ENCODE measurements around the gene ULK2. TPM values are rescaled to one million over a fixed set of nuclear protein-coding genes. Genes with fewer than 3 reads are reported as not detected.

The ULK2 gene
- total RNA-seq, 6 donors from 2014 or later, result 16.2 to 43.0 (median 26.2) TPM

DNA sequence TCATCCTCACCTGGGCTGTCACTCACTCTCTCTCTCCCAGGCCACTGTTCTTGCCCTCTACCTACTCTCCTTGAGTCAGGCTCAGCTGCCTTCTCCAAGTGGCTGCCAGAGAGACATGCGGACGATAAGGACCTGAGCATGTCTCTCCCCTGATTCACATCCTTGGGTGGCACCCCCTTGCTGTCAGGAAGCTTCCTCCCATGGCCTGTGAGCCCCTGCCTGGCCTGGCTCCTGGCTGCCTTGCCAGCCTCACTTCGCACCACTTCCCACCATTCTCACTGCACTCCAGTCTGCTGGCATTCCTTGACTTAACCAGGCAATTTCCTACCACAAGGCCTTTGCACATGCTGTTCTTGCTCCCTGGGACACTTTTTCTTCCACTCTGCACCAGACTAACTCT, 116.9 kb downstream of the ULK2 start:
- Histone ChIP-seq H3K36me3 (no peaks in the 10 kb centered on the region), H3K4me1 (peaks cover 0 to 28% (median 15%) of the 10 kb centered on the region in 4 donors), H3K27me3 (no peaks in the 10 kb centered on the region), H3K4me3 (no peak overlapping the region), H3K9me3 (no peaks in the 10 kb centered on the region), H3K27ac (peak overlapping the region in 1 of 4 donors; percentile 24)
- ATAC-seq (ENCODE audit: low FRiP score in 2 of 2) (no peak), DNase-seq (no peak)
- TF ChIP-seq POLR2A (IDR thresholded peaks at IDR 0.05) (no peak), EP300 (IDR thresholded peaks at IDR 0.05) (no peak), POLR2AphosphoS5 (IDR thresholded peaks at IDR 0.05) (no peak)
- TF ChIP-seq, protein P1, sequence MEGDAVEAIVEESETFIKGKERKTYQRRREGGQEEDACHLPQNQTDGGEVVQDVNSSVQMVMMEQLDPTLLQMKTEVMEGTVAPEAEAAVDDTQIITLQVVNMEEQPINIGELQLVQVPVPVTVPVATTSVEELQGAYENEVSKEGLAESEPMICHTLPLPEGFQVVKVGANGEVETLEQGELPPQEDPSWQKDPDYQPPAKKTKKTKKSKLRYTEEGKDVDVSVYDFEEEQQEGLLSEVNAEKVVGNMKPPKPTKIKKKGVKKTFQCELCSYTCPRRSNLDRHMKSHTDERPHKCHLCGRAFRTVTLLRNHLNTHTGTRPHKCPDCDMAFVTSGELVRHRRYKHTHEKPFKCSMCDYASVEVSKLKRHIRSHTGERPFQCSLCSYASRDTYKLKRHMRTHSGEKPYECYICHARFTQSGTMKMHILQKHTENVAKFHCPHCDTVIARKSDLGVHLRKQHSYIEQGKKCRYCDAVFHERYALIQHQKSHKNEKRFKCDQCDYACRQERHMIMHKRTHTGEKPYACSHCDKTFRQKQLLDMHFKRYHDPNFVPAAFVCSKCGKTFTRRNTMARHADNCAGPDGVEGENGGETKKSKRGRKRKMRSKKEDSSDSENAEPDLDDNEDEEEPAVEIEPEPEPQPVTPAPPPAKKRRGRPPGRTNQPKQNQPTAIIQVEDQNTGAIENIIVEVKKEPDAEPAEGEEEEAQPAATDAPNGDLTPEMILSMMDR (IDR thresholded peaks at IDR 0.05), result no peak
- WGBS, 2 donors, result 79 to 88% methylated on average over 2 to 3 of the region's 3 CpGs

DNA sequence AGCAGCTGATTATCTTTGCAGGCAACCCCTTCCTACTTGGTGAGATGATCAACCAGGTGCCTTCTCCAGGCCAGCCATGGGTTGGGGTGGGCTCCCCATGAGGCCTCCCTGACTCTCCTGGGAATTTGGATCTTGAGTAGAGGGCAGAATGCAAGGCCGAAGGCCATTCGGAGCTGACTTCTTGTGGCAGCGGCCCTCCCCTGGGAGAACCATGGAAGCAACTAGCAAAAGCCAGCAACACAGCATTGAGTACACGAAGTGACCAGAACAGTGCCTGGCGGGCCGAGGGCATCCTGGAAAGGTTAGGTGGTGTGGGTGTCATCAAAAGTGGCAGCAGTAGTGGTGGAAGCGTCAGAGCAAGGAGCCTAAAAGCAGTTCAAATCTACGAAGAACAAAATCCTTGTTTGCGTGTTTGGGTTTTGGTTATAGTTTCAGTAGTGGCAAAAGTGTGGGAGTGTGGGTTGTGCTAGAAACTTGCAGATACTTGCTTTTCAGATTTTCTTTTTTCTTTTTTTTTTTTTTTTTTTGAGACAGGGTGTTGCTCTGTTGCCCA, 117.6 kb downstream of the ULK2 start:
- TF ChIP-seq, protein P1 (IDR thresholded peaks at IDR 0.05), result no peak
- TF ChIP-seq POLR2AphosphoS5 (IDR thresholded peaks at IDR 0.05) (no peak), EP300 (IDR thresholded peaks at IDR 0.05) (no peak), POLR2A (IDR thresholded peaks at IDR 0.05) (no peak)
- H3K27me3 ChIP-seq, result no peaks in the 10 kb centered on the region
- H3K36me3 ChIP-seq, result no peaks in the 10 kb centered on the region
- H3K4me1 ChIP-seq, result peaks cover 3 to 32% (median 21%) of the 10 kb centered on the region in 4 donors
- DNase-seq, result no peak
- H3K4me3 ChIP-seq, result no peak overlapping the region
- H3K9me3 ChIP-seq, result no peaks in the 10 kb centered on the region
- no peak overlapping the region for H3K27ac ChIP-seq
- ATAC-seq (ENCODE audit: low FRiP score in 2 of 2), result no peak
- 85 to 95% methylated on average over 9 of the region's 9 CpGs for WGBS, 2 donors

DNA sequence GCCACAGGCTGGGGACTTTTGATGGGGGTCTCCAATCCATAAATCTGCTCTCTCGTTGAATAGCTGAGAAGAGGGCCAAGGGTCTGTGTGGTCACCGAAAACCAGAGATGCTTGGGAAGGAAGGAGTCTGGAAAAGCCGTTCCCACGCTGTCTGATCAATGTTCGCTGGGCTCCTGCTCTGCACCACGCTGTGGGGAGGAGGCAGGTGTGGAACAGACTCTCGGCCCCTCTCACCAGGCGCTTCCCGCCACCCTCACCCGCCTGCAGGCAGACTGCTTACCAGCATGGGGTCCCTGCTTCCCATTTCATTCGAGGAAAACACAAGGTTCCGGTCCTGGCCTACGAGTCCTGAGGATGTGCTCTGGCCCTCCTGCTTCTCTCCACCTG, 118.9 kb downstream of the ULK2 start:
- no peaks in the 10 kb centered on the region for H3K27me3 ChIP-seq
- ATAC-seq (ENCODE audit: low FRiP score in 2 of 2) (no peak), DNase-seq (no peak)
- peaks cover 5 to 42% (median 28%) of the 10 kb centered on the region in 4 donors for H3K4me1 ChIP-seq
- H3K4me3 ChIP-seq, result no peak overlapping the region
- H3K9me3 ChIP-seq, result no peaks in the 10 kb centered on the region
- 70 to 83% methylated on average over 5 to 13 of the region's 13 CpGs for WGBS, 2 donors
- no peaks in the 10 kb centered on the region for H3K36me3 ChIP-seq
- H3K27ac ChIP-seq, result peak overlapping the region in 2 of 4 donors; percentile 37 to 50
- TF ChIP-seq POLR2A (IDR thresholded peaks at IDR 0.05) (no peak), POLR2AphosphoS5 (IDR thresholded peaks at IDR 0.05) (no peak), EP300 (IDR thresholded peaks at IDR 0.05) (no peak)
- TF ChIP-seq, protein P1 (IDR thresholded peaks at IDR 0.05), result no peak

DNA sequence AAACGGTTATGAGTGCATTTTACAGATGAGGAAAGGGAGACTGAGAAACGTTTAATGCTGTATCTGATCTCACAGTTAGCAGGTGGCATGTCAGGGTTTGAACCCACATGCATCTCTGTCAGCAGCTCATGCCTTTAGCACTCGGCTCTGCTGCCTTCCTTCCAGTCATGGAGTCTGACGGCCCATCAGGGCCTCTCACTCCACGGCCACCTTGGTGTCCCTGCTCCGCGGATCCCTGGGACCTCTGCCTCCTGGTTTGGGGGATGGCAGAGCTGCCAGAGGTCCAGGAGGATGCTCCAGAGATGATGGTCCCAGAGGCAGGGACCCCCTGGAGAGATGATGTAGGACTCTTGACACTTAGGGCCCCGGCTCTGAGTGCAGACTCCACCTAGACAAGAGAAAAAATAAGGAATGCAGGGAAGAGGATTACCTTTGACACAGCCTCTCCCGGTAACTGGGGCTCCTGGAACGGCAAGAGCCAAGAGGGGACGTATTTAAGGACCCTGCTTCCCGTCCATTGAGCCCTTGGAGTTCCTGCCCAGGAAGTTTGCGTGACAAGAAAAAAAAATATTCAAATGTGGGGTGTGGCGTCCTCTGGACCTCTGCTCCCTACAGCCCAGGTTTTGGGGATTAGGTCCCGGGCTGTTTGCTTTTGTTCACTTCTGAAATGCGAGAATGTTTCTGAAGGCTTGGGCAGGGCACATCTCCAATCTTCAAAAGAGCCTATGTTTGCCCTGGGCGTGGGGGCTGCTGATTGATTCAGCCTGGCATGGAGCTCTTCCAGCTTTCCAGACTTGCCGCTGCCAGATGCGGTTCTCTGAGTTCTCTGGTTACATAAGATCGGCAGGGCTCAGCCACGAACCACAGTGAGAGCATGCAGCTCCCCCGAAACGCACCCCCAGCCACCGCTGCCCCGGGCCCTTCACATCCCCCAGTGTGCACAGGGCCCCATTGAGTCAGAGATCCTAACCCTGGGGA, 119.6 kb downstream of the ULK2 start, which contains the start of gene ALDH3A1:
TSS of gene ALDH3A1 (minus strand) at position 470 of the 978 bp plus-strand sequence. CDS start 3,169 bp downstream, outside the sequence.
- peak within 1 kb of the TSS in 2 of 4 donors; percentile 37 to 50 for H3K27ac ChIP-seq
- H3K4me1 ChIP-seq, result peaks cover 5 to 35% (median 22%) of the 10 kb centered on the region in 4 donors
- TF ChIP-seq EP300 (IDR thresholded peaks at IDR 0.05), result no peak
- TF ChIP-seq POLR2AphosphoS5 (IDR thresholded peaks at IDR 0.05), result no peak
- no peak for TF ChIP-seq POLR2A (IDR thresholded peaks at IDR 0.05)
- TF ChIP-seq, protein P1 (IDR thresholded peaks at IDR 0.05), result no peak
- 46 to 48% methylated on average over 14 to 25 of the region's 25 CpGs for WGBS, 2 donors
- no peak for ATAC-seq (ENCODE audit: low FRiP score in 2 of 2)
- no peak within 1 kb of the TSS for H3K4me3 ChIP-seq
- no peaks in the 10 kb centered on the region for H3K9me3 ChIP-seq
- peak in 1 of 2 donors; percentile 48 for DNase-seq
- no peaks in the 10 kb centered on the region for H3K36me3 ChIP-seq
- H3K27me3 ChIP-seq, result no peaks in the 10 kb centered on the region
